GM12872 (cell line): ENCODE results near the gene PSMC1.

Source experiments
- TF ChIP-seq, protein P1 (sequence below): IDR thresholded peaks from 3 replicates; pipeline ENCODE4 v1.5.1; 2011; ENCODE audit warnings: low read depth, mild to moderate bottlenecking, low read length, moderate library complexity; ENCODE audit not compliant: insufficient read depth

PSMC1 gene

DNA sequence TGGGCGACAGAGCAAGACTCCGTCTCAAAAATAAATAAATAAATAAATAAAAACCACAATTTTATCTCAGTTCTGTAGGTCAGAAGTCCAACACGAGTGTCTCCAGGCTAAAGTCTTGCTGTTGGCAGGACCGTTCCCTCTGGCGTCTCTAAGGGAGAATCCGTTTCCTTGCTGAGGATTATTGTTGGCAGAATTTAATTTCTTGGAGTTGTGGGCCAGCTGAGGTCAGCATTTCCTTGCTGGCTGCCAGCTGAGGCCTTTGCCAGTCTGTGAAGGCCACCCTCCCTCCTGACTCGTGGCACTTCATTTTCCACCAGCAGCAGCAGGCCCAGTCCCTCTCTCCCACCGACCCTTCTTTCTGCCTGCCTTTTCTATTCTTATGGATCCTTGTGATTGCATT lies 17.2 kb downstream of the PSMC1 start:
- TF ChIP-seq, protein P1, sequence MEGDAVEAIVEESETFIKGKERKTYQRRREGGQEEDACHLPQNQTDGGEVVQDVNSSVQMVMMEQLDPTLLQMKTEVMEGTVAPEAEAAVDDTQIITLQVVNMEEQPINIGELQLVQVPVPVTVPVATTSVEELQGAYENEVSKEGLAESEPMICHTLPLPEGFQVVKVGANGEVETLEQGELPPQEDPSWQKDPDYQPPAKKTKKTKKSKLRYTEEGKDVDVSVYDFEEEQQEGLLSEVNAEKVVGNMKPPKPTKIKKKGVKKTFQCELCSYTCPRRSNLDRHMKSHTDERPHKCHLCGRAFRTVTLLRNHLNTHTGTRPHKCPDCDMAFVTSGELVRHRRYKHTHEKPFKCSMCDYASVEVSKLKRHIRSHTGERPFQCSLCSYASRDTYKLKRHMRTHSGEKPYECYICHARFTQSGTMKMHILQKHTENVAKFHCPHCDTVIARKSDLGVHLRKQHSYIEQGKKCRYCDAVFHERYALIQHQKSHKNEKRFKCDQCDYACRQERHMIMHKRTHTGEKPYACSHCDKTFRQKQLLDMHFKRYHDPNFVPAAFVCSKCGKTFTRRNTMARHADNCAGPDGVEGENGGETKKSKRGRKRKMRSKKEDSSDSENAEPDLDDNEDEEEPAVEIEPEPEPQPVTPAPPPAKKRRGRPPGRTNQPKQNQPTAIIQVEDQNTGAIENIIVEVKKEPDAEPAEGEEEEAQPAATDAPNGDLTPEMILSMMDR, result no peak

DNA sequence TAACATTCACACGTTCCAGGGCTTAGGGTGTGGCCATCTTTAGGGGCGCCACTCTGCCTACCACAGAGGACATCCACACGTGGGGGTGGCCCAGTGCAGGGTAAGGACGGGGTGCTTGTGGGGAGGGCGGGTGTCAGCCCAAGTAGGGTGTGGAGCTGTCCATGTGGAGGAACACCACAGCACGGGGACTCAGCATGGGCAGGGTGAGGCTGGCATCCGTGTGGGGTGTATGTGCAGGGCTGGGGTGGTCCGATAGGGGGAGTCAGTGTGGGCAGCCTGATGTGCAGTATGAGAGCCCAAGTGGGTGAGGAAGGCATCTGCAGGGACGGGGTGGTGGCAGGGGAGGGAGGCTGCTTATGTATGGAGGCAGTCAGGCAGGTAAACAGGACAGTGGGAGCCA lies 17.7 kb downstream of the PSMC1 start:
- TF ChIP-seq, protein P1, result no peak

DNA sequence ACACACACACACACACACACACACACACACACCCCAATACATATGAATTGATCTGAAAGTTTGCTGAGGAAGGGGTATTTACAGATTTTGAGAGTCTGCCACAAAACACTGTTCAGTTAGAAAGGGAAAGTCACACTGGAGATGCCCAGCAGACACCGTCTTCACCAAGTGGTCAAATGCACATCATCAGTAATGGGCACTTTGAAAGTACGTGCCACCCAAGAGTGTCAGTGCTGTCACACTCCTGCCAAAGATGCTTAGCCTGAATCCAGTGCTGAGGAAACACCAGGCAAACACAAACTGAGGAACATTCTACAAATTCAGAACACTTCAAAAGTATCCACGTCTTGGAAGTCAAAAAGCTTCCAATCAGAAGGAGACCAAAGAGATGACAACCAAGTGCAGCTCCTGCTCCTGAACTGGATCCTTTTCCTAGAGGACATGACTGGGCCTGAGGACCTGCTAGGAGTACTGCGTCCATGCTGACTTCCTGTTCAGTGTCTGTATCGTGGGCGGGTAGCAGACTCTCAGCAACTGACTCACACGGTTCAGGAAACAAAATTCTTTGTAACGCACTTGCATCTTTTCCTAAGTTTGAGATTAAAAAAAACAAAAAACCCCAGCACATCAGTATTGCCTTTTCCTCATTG lies 18.6 kb downstream of the PSMC1 start:
- TF ChIP-seq, protein P1, result no peak

DNA sequence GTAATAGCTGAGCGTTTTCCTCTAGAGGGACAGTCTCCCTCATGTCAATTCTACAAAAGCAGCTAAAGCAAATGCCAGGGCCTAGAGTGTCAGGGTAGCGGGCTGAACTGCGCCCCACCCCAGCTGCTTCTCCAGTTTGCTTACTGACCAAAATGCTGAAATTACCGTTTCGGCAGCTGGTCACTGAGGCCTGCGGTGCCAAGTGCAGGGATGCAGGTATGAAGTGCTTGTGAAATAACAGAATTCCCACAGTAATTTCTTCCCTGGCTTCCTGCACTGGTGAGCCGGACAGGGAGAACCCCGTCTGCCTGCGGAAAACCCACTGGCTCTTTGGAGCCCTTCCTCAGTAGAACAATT lies 19.1 kb downstream of the PSMC1 start:
- TF ChIP-seq, protein P1, result no peak

DNA sequence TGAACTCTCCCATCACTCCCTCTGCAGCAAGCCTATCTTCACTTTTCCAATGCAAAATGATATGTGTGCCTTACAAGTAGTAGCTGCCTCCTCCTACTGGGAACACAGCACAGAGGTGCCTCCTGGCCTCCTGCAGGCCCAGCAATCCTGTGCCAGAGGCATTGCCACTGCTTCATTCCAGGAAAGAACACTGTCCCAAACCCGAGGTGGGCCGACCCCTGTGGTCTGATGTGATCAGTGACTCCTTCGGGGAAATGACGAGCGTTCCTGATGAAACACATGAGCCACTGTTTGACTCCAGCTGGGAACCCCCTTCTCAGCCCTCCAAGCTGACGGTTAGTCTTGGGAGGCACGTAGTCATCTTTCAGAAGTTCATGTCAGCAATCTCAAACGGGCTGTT lies 19.5 kb downstream of the PSMC1 start:
- TF ChIP-seq, protein P1, result no peak

DNA sequence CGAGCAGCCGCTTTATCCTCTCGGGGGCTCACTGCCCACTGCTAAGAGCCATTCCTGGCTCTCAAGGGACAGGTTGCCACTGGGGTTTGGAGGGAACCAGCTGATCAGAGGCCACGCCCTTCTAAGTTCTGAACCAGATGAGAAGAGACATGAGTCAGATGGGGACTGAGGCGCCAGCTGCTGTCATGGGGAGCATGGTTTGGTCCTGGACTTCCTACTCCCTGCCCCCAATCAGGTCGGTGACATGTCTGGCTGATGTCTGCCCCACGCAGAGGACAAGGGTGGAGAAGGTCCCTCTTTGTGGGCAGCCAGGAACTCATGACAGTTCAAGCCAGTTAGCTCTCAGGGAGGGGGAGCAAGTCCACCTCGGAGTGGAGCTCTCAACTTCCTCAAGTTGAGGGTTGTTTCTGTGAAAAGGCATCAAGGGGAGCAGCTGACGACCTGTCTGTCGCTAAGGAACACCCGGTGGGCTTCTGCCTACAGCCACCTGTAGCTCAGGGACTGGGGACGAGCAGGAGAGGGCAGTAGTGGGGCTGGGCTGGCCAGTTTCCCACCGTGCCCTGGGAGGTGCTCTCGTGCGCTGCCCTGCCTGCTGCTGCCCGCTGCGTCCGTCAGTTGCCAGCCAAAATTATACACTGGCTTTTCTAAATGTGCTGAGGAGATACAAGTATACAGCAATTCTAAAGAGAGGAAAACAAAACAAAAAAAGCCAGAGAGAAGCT lies 20.5 kb downstream of the PSMC1 start:
- TF ChIP-seq, protein P1, result no peak

DNA sequence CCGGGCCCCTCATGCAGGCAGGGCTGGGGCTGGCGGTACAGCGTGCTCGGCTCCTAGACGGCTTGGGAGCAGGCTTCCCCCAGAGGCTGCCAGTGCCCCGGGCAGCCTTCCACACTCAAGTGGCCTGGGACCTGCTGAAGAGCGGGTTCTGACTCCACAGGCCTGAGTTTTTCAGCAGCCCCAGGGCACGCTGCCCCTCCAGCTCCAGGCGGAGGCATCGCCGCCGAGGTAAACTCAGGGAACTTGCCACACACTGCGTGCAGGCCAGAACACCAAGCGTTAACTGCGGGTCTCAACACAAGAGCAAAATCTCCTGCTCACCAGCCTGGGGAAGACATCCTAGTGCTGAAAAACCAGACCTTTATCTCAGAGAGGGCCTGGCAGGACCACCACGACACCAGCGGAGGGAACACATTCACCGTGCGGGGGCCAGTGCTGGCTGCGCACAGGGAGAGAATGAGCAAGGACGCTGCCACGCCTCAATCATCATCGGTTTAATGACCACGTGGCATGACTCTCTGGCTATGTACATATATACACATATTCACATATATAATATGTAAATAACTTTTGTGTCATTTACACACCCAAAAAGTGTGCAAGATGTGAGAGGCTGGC lies 21.3 kb downstream of the PSMC1 start:
- TF ChIP-seq, protein P1, result no peak
